ENCODE results near the gene MROH2A.

MROH2A gene

DNA sequence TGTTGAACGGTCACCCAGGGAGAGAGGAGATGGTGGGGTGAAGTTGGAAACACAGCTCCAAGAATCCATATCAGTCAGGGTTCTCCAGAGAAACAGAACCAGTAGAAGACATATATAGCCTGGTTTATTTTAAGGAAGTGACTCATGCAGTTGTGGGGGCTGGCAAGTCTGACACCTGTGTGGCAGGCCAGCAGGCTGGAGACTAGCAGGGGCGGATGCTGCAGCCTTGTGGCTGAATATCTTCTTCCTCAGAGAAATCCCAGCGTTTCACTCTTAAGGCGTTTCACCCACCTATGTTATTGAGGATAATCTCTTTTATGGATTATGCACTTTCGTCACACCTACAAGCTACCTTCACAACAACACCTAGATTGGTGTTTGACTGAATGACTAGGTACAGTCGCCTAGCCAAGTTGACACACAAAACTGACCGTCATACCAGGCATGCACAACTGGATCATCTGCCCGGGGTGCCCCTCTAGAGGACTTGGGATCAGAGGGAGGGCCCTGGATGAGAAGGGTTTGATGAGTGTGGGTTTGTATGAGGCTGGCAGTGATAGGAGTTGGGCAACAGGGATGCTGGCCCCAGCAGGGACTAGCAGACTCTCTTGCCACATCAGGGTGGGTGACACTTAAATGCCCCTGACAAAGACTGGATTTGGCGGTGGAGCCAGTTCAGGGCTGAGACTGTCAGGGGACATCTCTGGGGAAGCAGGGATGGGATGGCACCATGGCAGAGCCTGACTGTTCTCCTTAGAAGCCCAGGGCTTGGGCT is 23.4 kb downstream of the MROH2A start:
- no peak for DNase-seq

DNA sequence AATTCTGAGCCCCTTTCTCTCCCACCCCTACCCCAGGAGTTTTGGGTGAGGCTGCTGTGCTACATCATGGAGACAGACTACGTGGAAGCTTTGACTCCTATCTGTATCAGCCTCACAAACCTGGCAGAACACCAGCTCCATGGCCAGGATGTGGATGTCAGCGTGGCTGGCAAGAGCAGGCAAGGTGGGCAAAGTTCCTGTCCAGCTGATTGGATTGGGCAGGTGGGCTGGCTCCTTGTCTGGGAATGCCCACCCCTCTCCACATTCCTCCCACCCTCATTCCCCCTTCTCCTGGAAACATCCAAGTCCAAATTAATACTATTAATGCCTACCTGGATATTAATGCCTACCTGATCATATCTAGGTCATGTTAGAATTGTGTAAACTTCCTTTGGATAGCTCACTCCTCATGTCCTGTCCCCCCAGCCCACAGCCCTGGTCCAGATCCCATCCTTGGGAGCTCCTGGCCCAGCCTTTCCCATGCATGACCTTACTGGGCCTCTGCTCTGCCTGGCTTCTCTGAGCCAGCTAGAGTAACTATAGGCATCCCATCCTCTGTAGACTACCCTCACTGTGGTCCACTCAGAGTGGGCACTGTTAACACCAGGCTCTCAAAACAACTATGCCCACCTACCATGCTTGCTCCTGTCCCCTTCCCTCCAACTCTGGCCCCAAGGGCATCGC is 24.1 kb downstream of the MROH2A start:
- no peak for DNase-seq

DNA sequence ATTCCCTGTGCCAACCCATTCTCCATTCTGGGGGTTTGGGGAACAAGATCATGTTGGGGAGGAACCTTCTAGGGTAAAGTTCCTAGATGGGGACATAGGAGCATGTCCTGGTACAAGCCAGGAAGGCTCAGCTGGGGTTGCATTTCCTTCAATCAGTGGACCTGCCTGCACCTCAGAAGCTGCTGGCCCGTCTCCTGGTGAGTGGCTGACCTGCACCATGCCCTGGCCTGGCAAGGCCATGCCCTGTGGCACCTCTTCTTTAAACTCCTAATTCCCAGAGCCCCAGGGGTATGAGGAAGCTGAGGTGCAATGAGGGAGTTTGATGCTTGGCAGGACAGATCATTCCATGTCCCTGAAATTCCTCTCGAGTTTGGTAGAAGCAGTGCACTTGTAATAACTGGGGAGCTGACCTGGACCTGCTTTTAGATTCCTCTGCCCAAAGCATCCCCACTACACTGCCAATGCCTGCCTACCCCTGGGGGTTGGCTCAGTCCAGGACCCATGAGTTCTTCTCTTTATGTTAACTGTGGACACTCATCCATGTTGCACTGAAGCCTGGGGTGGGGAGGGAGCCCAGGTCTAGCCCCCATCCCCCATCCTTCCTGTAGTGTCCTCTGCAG is 25.3 kb downstream of the MROH2A start:
- no peak for DNase-seq

DNA sequence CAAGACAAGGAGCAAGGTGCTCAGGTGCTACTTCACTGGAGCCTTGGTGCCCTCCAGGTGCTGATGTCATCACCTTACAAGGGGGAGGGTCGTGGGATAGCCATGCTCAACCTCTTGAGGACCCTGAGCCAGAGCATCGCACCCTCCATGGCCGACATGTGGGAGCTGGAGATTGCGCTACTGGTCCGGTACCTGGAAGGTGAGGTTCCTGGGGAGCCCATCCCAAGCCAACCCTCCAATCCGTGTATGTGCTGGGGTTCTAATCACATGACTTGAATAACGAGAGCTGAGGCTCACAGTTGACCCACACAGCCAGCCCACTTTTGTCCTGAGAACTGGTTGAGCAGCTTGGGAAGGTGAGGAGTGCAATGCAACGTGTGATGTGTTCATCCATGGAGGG is 25.9 kb downstream of the MROH2A start:
- no peak for DNase-seq

DNA sequence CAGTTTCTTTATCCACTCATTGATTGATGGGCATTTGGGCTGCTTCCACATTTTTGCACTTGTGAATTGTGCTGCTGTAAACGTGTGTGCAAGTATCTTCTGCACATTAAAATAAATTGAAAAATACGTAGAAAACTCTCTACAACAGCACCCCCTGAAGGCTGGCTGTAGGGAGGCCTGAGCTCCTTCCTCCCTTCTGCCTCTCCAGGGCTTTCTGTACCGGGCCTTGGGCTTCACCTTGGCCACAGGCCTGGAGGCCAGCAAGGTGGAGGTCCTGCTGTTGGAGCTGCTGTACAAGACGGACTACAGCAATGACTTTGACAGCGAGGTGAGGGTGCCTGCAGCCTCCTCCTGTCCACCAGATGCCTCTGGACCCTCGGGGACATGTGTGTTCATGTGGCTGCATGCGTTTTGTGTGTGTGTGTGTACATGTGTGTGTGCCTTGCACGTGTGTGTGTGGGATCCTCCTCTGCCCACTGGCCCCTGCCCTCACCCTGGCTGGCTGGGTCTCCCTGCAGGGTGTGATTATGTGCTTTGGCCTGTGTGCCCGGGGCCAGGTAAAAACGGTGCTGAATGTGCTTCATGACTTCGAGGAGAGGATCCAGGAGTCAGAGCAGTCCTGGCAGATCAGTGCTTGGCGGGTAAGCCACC is 29.2 kb downstream of the MROH2A start:
- no peak for DNase-seq

DNA sequence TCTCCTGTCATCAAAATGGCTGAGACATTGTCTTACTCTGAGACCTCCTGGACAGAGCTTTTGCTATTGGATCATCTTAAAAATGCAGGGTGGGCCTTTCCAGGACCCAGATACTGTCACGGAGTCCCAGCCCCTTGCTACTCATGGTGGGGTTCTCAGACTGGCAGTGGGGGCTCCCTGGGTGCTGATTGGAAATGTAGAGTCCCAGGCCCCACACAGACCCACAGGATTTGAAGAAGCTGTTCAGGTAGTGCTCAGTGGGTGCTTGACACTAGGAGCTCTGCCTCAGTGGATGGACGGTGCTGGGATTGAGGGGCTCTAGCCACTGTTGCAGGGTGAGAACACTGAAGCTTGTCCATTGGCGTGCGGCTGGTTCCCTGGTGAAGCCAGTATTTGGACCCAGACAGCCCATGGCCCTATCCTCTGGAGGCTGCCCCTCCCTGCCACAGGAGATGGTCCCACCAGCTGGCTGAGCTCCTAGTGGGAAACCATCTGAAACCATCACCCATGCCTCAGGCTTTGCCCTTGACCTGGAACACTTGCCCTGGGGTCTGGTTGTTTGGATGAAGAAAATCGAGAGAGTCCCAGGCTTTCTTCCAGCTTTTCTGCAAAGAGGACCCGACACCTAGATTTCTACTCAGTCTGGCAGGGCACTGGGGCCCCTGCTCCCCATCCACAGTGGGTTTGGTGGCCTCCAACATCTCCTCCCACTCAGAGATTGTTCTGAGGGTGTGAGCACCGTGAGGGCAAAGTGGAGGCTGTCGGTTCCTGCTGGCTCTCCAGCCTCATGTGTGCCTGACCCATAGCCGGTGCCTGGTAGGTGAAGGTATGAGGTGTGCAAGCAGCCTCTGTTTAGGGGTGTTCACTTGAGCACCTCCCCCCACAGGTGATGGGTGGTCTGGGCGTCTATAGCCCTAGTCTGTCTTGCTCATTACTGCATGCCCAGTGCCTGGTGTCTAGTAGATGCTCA is 30.1 kb downstream of the MROH2A start:
- no peak for DNase-seq

DNA sequence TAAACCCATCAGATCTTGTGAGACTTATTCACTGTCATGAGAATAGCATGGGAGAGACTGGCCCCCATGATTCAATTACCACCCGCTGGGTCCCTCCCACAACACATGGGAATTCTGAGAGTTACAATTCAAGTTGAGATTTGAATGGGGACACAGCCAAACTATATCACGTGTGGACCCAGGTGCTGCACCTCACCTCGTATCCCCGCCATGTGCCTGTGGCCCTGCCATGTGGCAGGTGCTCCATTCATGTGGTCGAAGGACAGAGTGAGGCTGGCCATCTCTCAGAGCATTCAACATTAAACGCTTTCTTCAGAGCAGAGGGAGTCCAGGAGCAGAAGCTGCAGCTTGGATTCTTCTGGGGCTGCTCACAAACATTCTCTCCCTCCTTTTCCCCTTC is 32.3 kb downstream of the MROH2A start:
- DNase-seq: no peak

DNA sequence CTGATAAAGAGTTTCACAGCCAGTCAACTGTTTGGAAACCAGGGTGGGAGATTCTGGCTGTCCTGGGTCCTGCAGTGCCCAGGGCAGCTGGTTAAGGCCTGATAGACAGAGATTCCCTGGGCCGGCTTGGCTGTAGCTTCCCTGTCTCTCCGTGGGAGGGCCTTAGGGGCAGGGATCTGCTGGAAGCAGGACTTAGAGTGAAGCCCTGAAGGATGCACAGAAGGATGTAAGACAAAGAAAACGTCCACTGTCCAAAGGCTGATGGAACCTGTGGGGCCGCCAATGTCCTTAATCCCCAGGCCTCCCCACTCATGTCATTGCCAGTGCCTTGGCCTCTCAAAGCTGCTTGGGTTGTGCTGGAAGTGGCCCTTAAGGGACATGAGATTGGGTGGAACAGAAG is 33.0 kb downstream of the MROH2A start:
- DNase-seq: no peak

DNA sequence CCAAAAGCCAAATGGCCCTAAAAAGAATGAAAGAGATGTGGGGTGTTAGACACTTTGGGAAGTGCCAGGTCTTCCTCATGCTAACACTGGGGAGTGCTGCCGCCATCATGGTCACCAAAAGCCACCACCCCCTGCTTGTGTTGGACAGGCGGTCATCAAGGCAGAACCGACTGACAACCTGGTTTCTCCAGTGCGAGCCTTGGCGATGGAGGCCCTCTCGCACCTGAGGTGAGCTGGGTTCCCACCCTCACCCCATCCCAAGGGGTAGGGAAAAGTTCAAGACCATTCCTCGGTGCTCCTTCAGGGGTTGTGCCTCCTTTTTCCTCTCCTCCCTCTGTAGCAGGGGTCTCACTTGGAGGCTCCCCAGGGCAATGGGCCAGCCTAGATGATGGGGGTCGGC is 33.6 kb downstream of the MROH2A start:
- no peak for DNase-seq

DNA sequence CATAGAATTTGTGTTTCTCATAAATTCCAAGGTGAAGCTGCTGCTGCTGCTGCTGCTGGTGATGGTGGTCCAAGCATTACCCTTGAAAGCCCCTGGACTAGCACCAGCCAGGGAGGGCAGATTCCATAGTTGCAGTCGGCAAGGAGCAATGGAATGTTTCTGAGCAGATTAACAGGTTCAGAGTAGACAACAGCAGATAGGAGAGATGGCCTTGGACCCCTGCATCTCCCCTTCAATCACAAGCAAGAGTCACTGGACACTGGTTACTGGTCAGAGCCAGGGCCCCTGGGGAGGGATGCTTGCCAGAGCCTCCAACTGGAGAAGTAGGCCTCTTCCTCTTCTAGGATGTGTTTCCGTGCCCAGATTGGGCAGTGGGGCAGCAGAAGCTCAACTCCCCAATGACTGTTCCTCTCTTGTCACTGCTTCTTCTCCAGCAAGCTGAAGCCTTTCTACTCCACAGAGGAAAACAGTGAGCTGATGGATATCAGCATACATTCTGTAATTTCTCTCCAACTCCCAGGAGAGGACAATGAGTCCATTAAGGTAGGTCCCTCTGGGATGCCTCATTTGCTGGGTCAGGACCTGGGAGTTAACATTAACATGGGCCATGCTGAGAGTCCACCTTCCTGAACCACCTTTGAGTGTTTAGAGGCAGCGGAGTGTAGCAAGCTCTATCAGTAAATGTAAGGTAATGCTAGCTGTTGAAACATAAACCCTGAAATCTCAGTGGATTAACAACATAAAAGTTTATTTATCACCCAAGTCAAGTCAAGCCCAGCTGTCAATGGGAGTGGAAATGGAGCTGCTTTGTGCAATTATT is 35.3 kb downstream of the MROH2A start:
- no peak for DNase-seq

DNA sequence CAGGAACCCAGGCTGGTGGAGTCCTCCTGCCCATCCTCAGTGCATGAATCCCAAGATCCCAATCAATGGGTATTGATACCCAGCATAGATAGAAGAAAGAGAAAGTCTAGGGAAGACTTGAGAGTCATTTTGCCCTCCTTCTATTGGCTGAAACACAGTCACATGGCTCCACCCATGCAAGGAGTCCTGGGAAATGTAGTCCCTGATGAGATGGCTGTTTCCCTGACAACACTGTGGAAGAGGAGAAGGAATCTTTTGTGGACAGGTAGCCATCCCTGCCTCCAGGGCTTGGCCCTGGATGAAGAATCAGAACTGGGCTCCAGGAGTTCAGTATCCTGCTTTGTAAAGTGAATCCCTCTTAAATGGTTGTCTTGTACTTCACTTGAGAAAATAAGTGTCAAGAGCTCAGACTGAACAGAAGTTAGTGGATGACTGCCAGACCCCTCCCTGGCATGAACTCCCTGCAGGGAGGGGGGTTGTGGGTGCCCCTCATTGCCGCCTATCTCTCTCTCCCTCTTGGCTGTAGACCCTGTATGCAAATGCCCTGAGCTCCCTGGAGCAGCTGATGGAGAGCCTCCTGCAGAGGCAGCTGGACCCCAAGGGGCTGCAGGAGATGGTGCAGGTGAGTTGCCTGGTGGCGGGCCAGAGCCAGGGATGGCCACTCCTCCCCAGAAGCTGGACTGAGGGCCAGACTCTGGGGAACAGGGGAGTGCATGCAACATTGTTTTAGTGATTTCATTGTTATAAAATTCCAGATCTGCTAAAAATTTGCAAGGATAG is 36.1 kb downstream of the MROH2A start:
- no peak for DNase-seq

DNA sequence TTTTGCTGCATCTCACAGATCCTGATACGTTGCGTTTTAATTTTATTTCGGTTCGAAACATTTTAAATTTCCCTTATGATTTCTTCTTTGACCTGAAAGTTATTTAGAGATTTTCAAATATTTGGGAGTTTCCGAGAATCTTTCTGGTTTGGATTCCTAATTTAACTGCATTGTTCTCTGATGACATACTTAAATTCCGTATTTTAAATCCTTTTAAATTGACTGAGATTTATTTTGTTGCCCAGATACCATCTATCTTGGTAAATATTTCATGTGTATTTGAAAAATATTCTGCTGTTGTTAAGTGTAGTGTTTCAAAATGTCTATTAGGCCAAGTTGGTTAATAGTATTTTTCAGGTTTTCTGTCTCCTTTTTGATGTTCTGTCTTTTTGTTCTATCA is 37.7 kb downstream of the MROH2A start:
- DNase-seq: no peak

DNA sequence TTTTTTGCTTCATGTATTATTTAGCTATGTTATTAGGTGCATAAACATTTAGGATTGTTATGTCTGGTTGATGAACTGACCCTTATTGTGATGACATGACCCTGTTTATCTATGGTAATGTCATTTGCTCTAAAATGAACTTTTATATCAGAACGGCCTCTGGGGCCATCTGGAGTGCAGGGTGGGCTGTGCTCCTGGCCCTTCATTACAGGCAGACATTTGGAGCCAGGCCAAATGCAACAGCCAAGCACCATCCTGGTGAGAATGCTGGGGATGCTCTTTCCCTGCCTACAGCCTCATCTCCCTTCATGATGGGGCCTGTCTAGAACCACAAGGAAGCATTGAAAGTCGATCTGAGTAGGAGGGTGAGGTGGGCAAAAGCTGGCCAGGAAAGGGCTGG is 38.2 kb downstream of the MROH2A start:
- DNase-seq: no peak

DNA sequence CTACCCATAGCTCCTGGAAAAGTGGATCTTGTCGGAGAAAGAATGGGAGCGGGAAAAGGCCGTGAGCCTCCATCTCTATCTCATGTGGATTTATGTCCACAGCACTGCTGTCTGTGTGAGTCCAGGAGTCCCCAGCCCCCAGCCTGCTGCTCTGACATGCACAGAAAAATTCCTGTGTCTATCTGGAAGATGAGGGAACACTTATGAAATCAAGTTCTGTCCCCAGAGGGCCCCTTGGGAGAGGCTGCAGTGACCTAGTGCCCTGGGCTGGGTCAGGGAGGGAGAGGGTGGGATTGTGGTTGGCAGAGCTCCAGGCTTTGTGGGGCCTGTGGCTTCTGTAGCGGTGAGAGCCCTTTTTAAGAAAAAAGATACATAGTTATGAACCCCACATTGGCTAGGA is 38.6 kb downstream of the MROH2A start:
- no peak for DNase-seq

DNA sequence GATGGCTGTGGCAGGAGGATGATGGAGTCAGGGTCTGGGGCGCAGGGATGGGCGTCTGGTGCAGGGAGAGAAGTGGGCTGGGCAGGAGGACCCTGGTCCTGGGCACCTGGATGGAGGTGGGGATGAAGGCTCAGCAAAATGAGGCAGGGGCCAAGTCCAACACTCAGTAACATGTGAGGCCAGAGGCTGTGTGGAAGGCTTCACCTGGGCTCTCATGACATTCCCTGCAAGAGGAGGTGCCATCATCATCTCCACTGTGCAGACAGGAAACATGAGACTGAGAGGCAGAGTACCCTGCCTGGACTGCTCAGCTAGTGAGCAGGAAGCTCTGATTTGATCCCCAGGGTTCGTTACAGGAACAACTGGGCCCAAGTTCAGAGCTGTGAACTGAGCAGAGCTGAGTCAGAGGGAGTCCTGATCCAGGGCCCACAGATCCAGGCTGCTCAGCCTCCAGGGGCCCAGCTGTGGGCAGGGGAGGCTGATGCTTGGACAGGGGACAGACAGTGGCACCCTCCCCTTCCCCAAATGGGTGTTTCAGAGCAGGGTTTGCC is 39.3 kb downstream of the MROH2A start:
- no peak for DNase-seq

DNA sequence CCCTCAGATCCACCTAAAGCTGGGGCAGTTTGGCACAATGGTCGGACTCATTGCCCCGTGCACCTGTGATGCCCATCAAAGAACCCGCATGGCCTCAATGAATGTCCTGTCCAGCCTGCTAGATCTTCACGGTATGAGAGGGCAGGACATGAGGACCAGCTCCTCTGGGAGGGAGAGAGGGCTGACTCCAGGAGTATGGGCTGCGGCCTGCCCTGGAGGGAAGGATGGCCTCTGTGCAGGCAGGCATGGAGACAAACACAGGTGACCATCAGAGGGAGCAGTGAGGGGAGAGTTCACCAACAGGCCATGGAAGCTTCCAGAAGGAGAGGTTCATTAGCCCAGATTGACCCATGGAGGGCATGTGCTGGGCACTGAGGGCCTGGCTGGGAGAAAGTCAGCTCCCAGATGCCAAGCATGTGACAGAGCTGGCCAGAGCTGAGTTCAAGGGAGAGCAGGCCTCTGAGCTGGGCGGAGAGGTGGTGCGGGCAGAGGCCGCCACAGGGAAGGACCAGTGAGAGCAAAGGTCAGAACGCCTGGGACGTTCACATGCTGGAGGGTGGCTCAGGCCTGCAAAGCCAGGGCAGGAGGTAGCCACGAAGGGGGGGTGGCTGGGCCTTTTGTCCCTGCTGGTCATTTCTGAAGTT is 40.0 kb downstream of the MROH2A start:
- DNase-seq: no peak

DNA sequence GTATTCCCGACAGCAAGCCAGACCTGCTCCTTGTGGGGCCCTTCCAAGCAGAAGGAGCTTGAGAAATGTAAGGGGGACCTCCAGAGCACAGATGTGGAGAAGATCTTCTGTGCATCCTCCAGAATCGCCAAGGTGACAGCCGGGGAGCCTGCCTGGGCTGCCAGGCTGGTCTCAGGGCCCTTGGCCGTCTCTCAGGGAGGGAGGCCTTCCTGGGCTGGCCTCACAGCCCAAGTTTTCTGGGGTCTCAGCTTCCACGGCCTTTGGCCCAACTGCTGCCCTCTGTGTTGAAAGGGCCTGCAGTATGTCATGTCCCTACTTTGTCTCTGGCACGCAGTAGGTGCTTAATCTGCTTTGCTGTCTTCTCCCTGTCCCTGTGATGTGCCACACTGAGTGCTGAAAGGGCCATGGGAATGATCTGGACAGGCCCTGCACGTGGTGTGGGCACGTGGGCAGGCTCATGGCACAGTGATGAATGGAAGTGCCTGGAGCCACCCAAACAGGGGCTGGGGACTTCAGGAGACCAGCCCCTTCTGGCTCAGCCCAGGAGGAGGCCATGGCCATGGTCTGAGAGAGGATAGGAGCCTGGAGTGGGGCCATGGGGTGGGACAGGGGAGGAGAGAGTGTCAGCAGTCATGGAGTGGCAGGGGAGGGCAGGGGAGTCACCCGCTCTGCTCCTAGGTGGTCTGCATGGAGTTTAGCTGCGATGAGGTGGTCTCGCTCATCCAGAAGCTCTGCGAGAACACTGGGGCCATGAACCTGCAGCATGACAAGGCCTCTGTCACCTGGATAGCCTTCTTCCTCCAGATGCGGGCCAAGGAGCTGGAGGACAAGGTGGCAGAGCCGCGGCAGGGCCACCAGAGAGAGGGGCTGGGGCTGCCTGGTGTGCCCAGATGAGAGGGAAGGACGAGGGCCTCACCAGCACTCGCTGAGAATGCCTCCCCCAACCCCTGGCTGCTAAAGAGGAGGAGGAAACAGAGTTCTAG is 40.8 kb downstream of the MROH2A start:
- DNase-seq: no peak

DNA sequence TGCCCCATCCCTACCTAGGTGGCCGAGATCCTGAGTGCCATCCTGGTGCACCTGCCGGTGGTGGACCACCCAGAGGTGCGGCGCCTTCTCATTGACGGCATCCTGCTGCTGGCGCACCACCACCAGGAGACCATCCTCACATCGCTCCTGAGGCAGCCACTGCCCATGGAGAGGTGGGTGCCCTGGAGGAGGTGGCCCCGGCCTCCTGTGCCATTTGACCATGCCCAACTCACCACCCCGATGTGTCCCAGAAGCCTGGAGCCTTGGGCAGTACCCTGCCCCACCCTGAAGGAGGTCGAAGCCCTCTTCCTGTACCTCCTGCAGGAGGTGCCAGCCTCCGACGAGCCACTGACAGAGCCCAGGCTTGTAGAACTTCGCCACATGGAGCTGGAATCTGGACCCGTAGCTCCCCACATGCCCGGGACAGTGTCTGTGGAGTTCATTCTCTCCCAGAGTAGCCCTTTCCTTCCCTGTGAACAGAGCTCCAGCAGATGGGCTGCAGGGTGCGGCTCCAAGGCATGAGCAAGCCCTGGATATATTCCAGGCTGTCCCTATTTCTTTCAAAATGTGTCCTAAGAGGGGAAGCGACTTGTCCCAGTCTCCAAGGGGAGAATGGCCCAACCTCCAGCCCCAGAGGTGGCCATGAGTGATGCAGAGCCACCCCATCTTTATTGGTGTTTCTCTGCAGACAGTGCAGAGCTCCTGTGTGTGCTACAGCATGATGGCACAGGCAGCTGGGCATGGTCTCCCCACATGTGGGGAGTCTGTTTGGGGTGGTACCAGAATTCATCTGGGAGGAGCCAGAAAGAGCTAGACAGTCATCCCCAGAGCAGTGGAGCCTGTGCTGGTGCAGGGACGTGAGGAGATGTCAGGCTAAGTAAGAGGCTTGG is 42.0 kb downstream of the MROH2A start:
- no peak for DNase-seq
